Measurements from ENCODE around the gene MYOZ1. TPM values are rescaled to one million over a fixed set of nuclear protein-coding genes. Genes with fewer than 3 reads are reported as not detected.

Gene MYOZ1
- total RNA-seq, 1 experiment from 2014 or later: not detected

Other genes starting within 250 kb of the MYOZ1 start
- 165 TPM for gene ANXA7, start 227.4 kb downstream of the MYOZ1 start, total RNA-seq (2021; ENCODE audit: unreplicated experiment)
- gene MSS51, start 207.9 kb downstream of the MYOZ1 start, total RNA-seq (2021; ENCODE audit: unreplicated experiment): 2.3 TPM
- 34.8 TPM for gene PPP3CB, start 145.4 kb downstream of the MYOZ1 start, total RNA-seq (2021; ENCODE audit: unreplicated experiment)
- 32.8 TPM for gene USP54, start 50.1 kb downstream of the MYOZ1 start, total RNA-seq (2021; ENCODE audit: unreplicated experiment)
- gene SYNPO2L, start 14.6 kb upstream of the MYOZ1 start, total RNA-seq (2021; ENCODE audit: unreplicated experiment): not detected
- 6.6 TPM for gene AGAP5, start 56.6 kb upstream of the MYOZ1 start, total RNA-seq (2021; ENCODE audit: unreplicated experiment)
- 113 TPM for gene SEC24C, start 102.9 kb upstream of the MYOZ1 start, total RNA-seq (2021; ENCODE audit: unreplicated experiment)
- 41.2 TPM for gene CHCHD1, start 140.6 kb upstream of the MYOZ1 start, total RNA-seq (2021; ENCODE audit: unreplicated experiment)
- gene ZSWIM8, start 144.1 kb upstream of the MYOZ1 start, total RNA-seq (2021; ENCODE audit: unreplicated experiment): 109 TPM
- gene NDST2, start 170.1 kb upstream of the MYOZ1 start, total RNA-seq (2021; ENCODE audit: unreplicated experiment): 49.0 TPM
- gene CAMK2G, start 233.1 kb upstream of the MYOZ1 start, total RNA-seq (2021; ENCODE audit: unreplicated experiment): 41.4 TPM

Measured in Panc1 (cell line).